GM03348 (cell line): ENCODE results near the gene KRTAP23-1.

Source experiments
- DNase-seq: peaks from one replicate; pipeline ENCODE4 v3.0.0; 2012; ENCODE audit warnings: low spot score

The KRTAP23-1 gene, protein sequence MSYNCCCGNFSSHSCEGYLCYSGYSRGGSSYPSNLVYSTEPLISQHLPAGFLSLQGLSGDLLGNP

DNA sequence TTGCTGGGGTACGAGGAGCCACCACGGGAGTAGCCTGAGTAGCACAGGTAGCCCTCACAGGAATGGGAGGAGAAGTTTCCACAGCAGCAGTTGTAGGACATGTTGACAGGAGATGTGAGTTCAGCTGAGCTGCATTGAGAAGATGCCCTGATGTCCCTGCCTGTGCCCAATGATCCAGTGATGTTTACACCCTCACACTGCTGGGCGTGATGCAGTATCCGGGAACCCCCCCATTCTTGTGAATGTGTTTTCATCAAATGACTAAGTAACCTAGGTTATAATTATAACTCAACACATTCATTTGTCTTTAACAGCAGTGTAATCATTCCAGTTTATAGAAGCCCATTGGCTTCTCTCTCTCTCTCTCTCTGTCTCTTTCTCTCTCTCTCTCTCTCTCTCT lies at the start of gene KRTAP23-1:
Gene KRTAP23-1 (minus strand): TSS at position 101 of the 400 bp plus-strand sequence. CDS start 0 bp downstream, at position 101.
- DNase-seq, result no peak

- no peak for DNase-seq
Observed at GRCh38 chr21:30395731-30396130, 47.3 kb upstream of the KRTAP23-1 start, which contains the start of gene KRTAP13-1. TSS of gene KRTAP13-1 (plus strand) at chr21:30396031. CDS start at chr21:30396087, 56 bp downstream.

DNA sequence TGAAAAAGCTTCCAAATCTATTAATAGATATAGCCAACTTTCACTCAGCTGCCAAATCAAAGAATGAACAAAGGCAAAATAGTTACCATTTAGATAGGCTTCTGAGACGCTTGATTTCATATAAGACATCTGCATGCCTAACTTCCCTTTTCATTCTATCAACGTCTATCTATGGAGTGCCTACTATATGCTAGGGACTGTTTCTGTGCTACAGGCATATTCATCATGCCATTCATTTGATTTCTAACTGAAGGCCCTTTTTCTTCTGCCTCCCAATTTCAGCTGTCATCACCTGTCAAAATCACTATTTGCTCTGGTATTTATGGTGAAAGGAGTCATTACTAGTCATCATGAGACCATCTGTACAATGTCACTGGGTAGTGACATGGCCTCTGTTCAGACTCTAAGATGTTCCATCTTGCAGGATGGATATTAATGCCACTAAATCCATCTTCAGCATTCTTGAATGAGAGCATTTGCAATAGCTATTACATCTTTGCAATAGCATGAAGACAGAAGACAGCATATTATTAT lies 43.2 kb upstream of the KRTAP23-1 start:
- DNase-seq, result no peak

- DNase-seq, result no peak
Observed at GRCh38 chr21:30382201-30382600, 33.8 kb upstream of the KRTAP23-1 start.

DNA sequence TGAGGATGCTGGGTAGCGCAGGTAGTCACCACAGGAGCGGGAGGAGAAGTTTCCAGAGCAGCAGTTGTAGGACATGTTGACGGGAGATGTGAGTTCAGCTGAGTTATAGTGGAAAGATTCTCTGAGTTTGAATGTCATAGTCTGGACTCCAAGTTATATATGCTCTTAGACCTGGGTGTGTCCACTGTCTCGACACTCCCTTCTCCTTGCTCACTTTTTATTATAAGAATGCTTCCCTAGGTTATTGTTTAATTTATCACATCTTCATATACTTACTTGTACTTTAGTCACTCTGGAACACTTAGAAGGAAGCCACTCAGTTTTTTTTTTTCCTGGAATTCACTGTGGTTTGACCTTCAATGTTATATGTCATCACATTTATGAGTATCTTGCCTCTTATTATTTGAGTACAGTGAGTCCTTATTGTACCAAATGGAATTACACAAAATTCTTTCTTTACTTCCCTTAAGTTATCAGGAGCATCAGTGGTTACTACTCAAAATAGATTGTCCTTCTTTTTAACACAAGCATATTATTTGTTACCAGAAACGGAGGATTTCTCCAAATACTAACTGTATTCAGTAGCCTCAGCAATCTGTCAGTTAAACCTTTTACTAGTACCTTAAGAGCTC lies 23.8 kb upstream of the KRTAP23-1 start, which contains the start of gene KRTAP13-2:
Gene KRTAP13-2 (minus strand): TSS at position 133 of the 632 bp plus-strand sequence. CDS start 58 bp downstream, at position 75.
- no peak for DNase-seq

- DNase-seq, result no peak
Observed at GRCh38 chr21:30355906-30356305, 7.5 kb upstream of the KRTAP23-1 start.

DNA sequence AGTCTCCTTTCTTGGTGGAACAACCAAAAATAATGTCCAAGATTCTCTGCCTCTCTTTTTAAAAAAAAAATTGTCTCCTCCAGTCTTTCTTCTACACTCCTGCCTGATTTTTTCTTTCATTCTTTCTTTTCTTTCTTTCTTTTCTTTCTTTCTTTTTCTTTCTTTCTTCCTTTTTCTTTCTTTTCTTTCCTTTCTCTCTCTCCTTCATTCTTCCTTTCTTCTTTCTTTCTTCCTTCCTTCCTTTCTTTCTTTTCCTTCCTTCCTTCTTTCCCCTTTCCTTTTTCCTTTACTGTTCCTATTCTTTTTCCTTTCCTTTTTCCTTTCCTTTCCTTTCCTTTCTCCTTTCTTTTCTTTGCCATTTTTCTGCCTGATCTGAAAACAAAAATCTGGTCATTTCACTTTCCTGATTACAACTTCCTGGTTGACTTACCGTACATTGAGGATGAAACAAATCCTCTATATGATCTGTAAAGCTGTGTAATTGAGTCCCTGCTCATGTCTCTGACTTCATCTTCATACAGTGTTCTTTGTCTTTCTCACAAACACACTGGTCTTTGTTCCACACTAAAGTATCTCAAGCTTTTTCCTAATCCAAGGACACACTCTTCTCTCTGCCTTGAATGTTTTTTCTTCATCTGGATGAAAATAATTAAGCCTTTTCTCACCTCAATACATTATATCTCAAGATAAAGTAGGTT lies 6.1 kb upstream of the KRTAP23-1 start:
- no peak for DNase-seq

GRCh38 chr21:30351534-30351933 lies 3.1 kb upstream of the KRTAP23-1 start:
- DNase-seq, result no peak

GRCh38 chr21:30349572-30349971 lies 1.2 kb upstream of the KRTAP23-1 start:
- no peak for DNase-seq

GRCh38 chr21:30345014-30345413 lies 3.4 kb downstream of the KRTAP23-1 start:
- DNase-seq, result no peak

DNA sequence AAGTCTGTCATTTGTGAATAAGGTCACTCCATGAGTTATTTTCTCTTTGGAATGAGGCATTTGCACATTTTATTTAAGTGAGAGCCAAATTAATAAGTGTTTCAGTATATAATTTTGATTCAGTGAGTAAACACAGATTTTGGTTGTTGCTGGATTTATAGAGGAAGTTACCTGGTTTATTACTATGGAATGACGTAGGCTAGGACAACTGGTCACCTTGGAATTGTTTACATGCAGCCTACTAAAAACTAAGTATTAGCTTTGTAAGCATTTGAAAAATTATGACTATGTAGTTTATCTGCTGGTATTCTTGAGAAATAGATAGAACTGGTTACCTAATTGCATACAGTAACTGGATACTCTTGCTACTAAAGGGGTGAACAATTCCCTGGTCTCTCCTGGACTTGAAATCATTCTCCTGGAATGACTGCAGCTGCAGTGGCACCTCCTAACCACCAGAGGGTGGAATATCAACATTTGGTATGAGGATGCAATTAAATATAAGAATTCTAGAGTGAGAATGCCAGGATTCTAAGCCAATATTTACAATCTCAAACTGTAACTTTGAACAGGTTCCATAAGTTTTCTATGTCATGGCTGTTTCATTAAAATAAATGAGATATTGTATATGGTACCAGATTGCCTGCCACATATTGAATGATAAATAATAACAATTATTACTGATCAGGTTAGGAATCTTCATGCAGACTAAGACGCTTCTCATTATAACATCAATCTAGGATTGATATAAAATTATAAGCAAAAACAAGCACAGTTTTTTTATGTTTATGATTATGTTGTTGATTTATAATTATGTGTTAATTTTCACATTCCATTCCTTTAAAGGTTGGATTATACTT lies 7.5 kb downstream of the KRTAP23-1 start:
- DNase-seq, result peak; percentile 43

GRCh38 chr21:30338717-30339116 lies 9.7 kb downstream of the KRTAP23-1 start:
- no peak for DNase-seq

- DNase-seq, result no peak
Observed at GRCh38 chr21:30337772-30338171, 10.6 kb downstream of the KRTAP23-1 start.

DNA sequence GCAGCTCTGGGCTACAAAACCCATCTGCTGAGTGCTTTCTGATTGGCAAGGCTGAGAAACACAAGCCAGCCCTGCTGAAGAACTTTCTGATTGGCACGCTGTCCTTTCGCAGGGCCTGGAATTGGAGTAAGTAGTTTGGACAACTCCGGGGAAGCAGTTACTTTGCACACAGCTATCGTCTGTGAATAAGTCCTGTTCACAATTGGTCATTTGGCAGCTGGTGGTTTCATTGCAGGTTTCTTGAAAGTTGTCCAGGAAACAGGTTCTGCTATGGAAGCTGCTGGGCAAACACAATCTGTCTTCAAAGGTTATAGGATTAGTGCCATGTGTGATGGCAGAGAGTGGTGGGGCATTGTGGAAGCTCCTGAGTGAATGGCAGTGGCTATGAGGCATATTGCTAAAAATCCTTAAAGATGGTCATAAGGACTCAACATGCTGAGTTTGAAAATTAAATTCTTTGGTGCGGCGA lies 11.1 kb downstream of the KRTAP23-1 start, which contains the start of gene KRTAP27-1:
Gene KRTAP27-1 (minus strand): TSS at position 419 of the 469 bp plus-strand sequence. CDS start 26 bp downstream, at position 393.
- DNase-seq, result no peak

GRCh38 chr21:30336596-30336995 lies 11.8 kb downstream of the KRTAP23-1 start:
- DNase-seq, result peak; percentile 10

DNA sequence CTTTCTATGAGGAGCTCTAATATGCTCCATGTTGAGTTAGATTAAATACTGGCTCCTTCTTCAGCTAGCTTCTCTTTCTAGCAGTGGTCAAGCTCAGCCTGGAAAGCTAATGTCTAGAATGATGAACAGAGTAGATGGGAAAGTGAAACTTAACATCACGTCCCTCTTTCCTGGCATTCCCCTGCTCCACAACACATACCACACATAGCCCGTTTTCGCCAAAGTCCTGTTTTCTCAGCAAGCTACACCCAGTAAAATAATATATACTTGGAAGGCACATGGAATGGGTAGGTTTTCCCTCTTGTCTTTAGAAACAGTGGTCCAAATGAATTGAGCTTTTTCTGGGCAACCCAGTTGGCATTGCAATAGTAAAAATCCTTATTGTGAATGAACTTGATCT lies 14.7 kb downstream of the KRTAP23-1 start:
- no peak for DNase-seq

DNA sequence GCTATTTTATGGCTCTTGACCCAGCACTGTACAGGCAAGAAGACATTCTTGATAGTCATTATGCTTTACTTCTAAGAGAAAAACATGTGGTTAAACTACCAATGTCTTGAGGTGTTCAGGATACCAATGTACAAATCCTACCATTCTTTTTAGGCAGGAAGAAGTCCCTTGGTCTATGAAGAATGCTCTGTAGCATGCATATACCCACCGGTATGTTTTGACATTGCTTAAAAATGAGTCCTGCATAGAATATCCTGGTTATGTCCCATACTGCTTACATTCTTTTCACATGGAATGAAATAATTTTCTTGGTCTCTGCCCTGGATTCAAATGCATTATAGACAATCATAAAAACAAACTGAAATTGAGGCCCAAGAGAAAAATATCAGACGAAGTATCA lies 15.7 kb downstream of the KRTAP23-1 start:
- no peak for DNase-seq

- no peak for DNase-seq
Observed at GRCh38 chr21:30329203-30329875, 19.1 kb downstream of the KRTAP23-1 start.

DNA sequence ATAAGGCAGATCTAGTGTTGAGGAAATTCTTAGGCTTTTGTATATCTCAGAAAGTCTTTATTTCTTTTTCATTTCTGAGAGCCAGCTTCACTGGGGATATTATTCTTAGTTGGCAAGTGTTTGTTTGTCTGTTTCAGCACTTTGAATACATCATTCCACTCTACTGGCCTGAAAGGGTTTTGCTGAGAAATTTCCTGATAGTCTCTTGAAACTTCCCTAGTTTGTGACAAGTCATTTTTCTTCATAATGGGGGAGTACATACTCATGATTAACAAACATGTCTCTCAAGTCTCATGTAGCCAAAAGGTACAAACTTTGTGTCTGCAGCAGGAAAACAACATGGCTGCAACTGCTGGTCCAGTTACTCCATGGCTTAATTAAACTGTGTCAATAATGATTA lies 22.0 kb downstream of the KRTAP23-1 start:
- no peak for DNase-seq

- no peak for DNase-seq
Observed at GRCh38 chr21:30320215-30320614, 28.2 kb downstream of the KRTAP23-1 start, which contains the start of gene KRTAP26-1. TSS of gene KRTAP26-1 (minus strand) at chr21:30320315. CDS start at chr21:30320035, 280 bp downstream.

GRCh38 chr21:30315701-30316100 lies 32.7 kb downstream of the KRTAP23-1 start:
- DNase-seq, result no peak
